HG02763 (cell line): ENCODE measurements around the gene BRINP2.
"Not testable (repeated sequence)": the region's sequence is repeated elsewhere in the genome, so short reads cannot be mapped to it uniquely, and the experiment has no call there.

ENCODE experiments used
- ATAC-seq: cut with Tn5 transposase; IDR thresholded peaks from one replicate; pipeline ENCODE4 v1.9.1; 2021; ENCODE audit warnings: mild to moderate bottlenecking, moderate library complexity; ENCODE audit not compliant: unreplicated experiment

BRINP2 gene

DNA sequence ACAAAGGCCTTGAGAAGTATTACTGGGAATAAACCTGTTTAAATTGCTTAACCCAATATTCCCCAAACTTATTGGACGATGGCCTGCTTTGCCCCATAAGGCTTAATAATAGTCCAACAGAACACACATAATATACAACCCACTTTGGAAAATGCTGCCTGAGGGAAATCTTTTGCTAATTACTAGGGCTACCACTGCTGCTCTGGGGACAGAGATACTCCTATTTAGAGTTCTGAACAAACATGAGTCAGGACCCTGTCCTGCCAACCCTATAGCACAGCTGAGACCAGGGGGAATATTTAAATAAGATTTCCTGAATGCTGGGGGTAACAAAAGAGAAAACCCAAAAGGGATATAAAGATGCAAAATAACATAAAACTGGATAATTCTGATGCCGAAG lies 139.1 kb downstream of the BRINP2 start:
- ATAC-seq, result no peak

DNA sequence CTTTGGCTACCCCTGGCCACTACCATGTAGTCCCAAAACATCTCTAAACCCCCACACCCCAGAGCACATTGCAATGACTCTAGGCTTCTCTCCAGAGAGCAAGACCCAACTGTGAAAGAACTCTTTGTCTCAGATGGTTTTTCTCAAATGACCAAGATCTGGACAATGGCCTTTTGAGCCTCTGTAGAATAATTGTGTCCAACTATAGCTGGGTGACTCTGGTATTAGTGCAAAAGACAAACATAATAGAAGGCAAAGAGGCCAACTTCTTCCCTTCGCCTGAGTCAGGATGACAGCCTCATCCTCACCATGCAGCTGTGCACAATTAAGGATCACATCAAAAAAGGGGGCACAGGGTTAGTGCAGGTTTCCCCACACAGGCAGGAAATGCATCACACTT lies 139.6 kb downstream of the BRINP2 start:
- ATAC-seq, result no peak

DNA sequence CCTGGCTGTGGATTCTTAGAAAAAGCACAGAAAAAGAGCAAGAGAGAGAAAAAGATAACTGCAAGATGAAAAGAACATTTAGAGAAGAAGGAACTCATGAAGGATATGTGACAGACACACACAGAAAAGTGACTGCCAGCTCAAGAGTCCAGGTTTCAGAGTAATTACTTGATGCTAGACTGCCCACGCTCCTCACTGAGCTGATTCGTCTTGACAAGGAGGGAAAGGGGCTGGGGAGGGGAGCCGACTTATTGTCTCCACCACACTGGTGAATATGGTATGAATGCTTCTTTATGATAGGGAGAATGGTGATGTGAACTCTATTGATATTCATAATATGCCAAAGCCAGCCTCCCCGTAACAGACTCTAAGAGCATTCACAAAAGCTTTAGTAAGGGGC lies 140.4 kb downstream of the BRINP2 start:
- ATAC-seq, result no peak

DNA sequence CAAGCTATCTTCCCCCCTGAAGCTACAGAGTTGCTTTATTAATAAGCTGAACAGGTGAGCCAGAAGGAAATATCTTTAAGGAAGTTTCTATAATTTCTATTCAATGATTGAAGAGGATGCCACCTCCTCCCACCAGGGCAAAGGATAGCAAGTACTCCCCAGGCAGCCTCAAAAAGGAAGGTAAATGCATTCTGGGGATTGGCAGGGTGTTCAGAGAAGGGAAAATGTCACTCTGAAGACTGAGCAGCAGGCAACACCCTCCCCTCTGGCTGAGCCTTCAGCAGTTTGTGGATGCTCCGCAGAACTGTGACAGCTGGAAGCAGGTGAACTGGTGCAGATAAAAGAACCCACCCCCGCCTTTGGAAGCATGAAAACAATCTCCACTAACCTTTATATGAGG lies 140.8 kb downstream of the BRINP2 start:
- no peak for ATAC-seq

DNA sequence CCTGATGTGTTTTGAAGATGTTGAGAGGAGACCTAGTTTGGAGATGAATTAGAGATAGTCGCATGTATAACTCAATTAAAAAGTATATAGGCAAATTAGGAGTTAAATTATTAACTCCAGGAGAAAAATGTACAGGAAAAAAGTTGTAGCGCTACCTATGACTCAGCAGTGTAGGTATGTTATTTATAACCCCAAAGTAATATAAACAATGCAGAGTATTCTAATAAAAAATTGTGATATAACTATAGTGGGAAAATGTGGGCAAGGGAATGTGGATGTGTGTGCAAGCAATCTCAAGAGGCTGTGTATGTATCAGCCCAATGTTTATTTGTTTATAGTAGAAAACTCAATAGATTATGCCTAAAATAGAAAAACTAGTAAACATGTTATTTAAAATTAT lies 144.5 kb downstream of the BRINP2 start:
- ATAC-seq, result no peak

DNA sequence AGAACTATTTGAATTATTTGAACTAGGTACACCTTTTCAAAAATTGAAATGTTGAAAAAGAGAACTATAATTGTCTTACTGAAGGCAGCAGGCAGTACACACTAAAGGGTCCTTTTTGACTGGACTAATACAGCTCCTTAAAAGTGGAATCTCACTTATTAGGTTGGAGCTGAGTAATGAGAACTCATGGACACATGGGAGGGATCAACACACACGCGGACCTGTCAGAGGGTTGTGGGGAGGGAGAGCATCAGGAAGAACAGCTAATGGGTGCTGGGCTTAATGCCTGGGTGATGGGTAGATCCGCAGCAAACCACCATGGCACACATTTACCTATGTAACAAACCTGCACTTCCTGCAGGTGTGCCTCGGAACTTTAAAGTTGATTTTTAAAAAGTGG lies 145.0 kb downstream of the BRINP2 start:
- ATAC-seq, result no peak

DNA sequence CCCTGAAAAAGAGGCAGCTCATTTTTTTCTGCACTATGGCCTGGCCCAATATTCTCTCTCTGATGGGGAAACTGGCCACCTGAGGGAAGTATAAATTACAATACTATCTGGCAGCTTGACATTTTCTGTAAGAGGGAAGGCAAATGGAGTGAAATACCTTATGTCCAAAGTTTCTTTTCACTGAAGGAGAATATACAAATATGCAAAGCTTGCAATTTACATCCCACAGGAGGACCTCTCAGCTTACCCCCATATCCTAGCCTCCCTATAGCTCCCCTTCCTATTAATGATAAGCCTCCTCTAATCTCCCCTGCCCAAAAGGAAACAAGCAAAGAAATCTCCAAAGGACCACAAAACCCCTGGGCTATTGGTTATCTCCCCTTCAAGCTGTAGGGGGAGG lies 150.7 kb downstream of the BRINP2 start:
- not testable (repeated sequence) for ATAC-seq

DNA sequence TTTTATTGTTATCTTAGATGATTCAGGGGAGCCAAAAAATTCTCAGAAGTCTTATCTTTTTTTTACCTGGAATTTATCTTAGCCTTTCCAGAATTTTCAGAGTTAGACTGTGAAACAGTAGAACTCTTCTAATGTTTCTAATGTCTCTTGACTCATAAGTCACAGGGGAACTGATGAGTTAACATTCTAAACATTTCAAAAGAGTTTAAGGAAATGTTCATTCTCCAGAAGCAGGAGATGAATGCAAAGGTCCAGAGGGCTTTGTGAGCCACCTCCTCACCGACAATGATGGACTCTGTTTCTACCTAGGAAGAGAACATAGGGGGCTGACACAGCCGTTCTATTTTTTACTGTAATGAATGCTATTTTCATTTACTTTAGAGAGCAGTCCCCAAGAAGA lies 157.5 kb downstream of the BRINP2 start:
- no peak for ATAC-seq

DNA sequence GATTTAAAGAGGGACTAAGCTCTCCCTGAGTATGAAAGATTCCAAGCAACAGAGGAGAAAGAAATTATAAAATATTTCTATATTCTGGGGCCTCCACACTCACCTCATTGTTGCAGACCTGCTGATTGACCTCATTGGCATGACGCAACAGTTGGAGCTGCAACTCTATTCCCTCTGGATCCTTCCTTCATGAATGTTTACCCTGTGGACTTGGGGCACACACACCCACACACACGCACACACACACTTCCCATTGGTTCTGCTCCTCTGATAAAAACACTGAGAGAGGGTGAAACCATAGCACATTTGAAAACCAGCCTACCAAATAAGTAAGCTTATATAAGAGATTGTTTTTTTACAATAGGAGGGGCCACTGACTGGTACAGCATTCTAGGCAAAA lies 159.1 kb downstream of the BRINP2 start:
- no peak for ATAC-seq
